HepG2 (cell line): Measurements from ENCODE around the gene NAT10. TPM values are rescaled to one million over a fixed set of nuclear protein-coding genes. Genes with fewer than 3 reads are reported as not detected.

Experiments
- ATAC-seq: fragments of 200-7000 bp; cut with Tn5 transposase; 3 replicates; pipeline ENCODE4 v1.9.1; 2020; ENCODE audit warnings: mild to moderate bottlenecking, moderate library complexity
- BruUV-seq: library from RNA; stranded (reverse); fragments of 400-500 nt; replicated peaks from 2 replicates; lab custom pipeline; 2021; lab: Mats Ljungman, UMichigan
- CTCF ChIA-PET: fragments of 300-600 bp; formaldehyde crosslinking; extraction: SDS; loops from one replicate; lab custom pipeline; 2021; ENCODE audit warnings: low total read pairs, inconsistent platforms, low intra/inter-chr PET ratio; lab: Yijun Ruan, JAX
- POLR2A ChIA-PET: fragments of 350-600 bp; sonication (Branson Sonifier 250); formaldehyde crosslinking; loops from one replicate; lab custom pipeline; 2020; ENCODE audit warnings: antibody characterized with exemption, inconsistent platforms; lab: Yijun Ruan, JAX
- DNase-seq: peaks from one replicate; pipeline ENCODE4 v3.0.0-alpha.2; 2015; ENCODE audit warnings: low spot score
- FAIRE-seq: peaks from 3 replicates; lab custom pipeline; 2011; peaks lifted over from hg19 to GRCh38; lab: Jason Lieb, UNC
- H2AFZ ChIP-seq: one replicate; pipeline ENCODE4 v1.6.1; 2011; ENCODE audit warnings: low read length, inconsistent platforms
- H3K27ac ChIP-seq: fragments of 300-600 bp; 3 replicates; pipeline ENCODE4 v1.8.0; 2011; ENCODE audit warnings: mixed run types, mild to moderate bottlenecking, mixed read lengths, low read length, inconsistent platforms; ENCODE audit not compliant: insufficient read depth; ENCODE audit errors: extremely low read length
- H3K27me3 ChIP-seq, 2 experiments: fragments of 200-600 bp in 1 of 2; 2 replicates in 1 of 2; 3 replicates in 1 of 2; pipeline versions ENCODE4 v1.6.0 to v1.8.0; 2011; ENCODE audit warnings: low read length in 2 of 2, mild to moderate bottlenecking in 2 of 2, moderate library complexity in 2 of 2, inconsistent platforms in 1 of 2; ENCODE audit not compliant: insufficient read depth in 2 of 2, control insufficient read depth in 1 of 2
- H3K36me3 ChIP-seq, 2 experiments: fragments of 200-600 bp in 1 of 2; replicated peaks in 1 of 2; 2 replicates in 1 of 2; 3 replicates in 1 of 2; pipeline versions ENCODE4 v1.5.1 to v1.8.0; 2011; ENCODE audit warnings: low read length in 2 of 2, inconsistent platforms in 1 of 2; ENCODE audit not compliant: insufficient read depth in 2 of 2, control insufficient read depth in 1 of 2
- H3K4me1 ChIP-seq: 2 replicates; pipeline ENCODE4 v1.5.1; 2012; ENCODE audit warnings: low read length, inconsistent platforms; ENCODE audit not compliant: insufficient read depth
- H3K4me2 ChIP-seq: 2 replicates; pipeline ENCODE4 v1.6.0; 2011; ENCODE audit warnings: low read depth, low read length, inconsistent platforms
- H3K4me3 ChIP-seq, 3 experiments: fragments of 200-600 bp in 1 of 3; sonication (generic), shearing (Covaris generic) in 1 of 3; replicated peaks in 1 of 3; 2 replicates each; pipeline ENCODE4 v1.5.1; 2011 to 2016; ENCODE audit warnings: low read length in 3 of 3, inconsistent platforms in 2 of 3, low read depth in 2 of 3, mild to moderate bottlenecking in 2 of 3, control low read depth in 1 of 3, mixed read lengths in 1 of 3; ENCODE audit not compliant: insufficient read depth in 1 of 3
- H3K79me2 ChIP-seq: one replicate; pipeline ENCODE4 v1.6.1; 2011; ENCODE audit warnings: low read length, inconsistent platforms; ENCODE audit not compliant: insufficient read depth
- H3K9ac ChIP-seq: 2 replicates; pipeline ENCODE4 v1.6.0; 2011; ENCODE audit warnings: mild to moderate bottlenecking, low read depth, low read length, inconsistent platforms; ENCODE audit not compliant: insufficient read depth
- H3K9me3 ChIP-seq: 2 replicates; pipeline ENCODE4 v1.5.1; 2012; ENCODE audit warnings: mild to moderate bottlenecking, low read length
- H4K20me1 ChIP-seq: 2 replicates; pipeline ENCODE4 v1.6.0; 2011; ENCODE audit warnings: inconsistent platforms, mild to moderate bottlenecking, low read length, moderate library complexity; ENCODE audit not compliant: insufficient read depth
- DRAP1 ChIP-seq: IDR thresholded peaks from 2 replicates; pipeline ENCODE4 v1.6.1; 2016; ENCODE audit warnings: missing genetic modification reagents, missing compliant biosample characterization
- E2F2 ChIP-seq: sonication (generic); formaldehyde crosslinking; IDR thresholded peaks from 2 replicates; pipeline ENCODE4 v1.4.0; 2020; ENCODE audit warnings: missing genetic modification reagents, borderline replicate concordance
- GATAD2A ChIP-seq: IDR thresholded peaks from 2 replicates; pipeline ENCODE4 v1.6.1; 2016
- MATR3 ChIP-seq: sonication (generic); formaldehyde crosslinking; IDR thresholded peaks from 2 replicates; pipeline ENCODE4 v1.4.0; 2020; ENCODE audit warnings: missing genetic modification reagents
- NBN ChIP-seq: fragments of 450-650 bp; conservative IDR thresholded peaks from 2 replicates; pipeline ENCODE4 v1.6.1; 2017
- NCOR1 ChIP-seq: fragments of 200-600 bp; sonication (generic); IDR thresholded peaks from 2 replicates; pipeline ENCODE4 v1.7.0; 2017; ENCODE audit warnings: antibody characterized with exemption, low read length, borderline replicate concordance
- SIN3A ChIP-seq: IDR thresholded peaks from 2 replicates; pipeline ENCODE4 v1.6.1; 2011; ENCODE audit warnings: low read depth, mild to moderate bottlenecking, control low read depth, low read length, borderline replicate concordance
- THAP9 ChIP-seq: sonication (generic); formaldehyde crosslinking; IDR thresholded peaks from 2 replicates; pipeline ENCODE4; 2020; ENCODE audit warnings: missing genetic modification reagents, mild to moderate bottlenecking, borderline replicate concordance
- ZFP1 ChIP-seq: IDR thresholded peaks from 2 replicates; pipeline ENCODE4 v1.6.1; 2016
- ZNF18 ChIP-seq: sonication (generic); formaldehyde crosslinking; IDR thresholded peaks from 2 replicates; pipeline ENCODE4 v1.8.0; 2022; ENCODE audit warnings: mild to moderate bottlenecking, missing genetic modification reagents; ENCODE audit not compliant: insufficient replicate concordance
- ZNF629 ChIP-seq: sonication (generic); formaldehyde crosslinking; conservative IDR thresholded peaks from 2 replicates; pipeline ENCODE4 v1.5.0; 2020; ENCODE audit warnings: missing genetic modification reagents
- ZNF841 ChIP-seq: sonication (generic); formaldehyde crosslinking; IDR thresholded peaks from 2 replicates; pipeline ENCODE4 v1.8.1; 2023; ENCODE audit warnings: missing genetic modification reagents, borderline replicate concordance
- WGBS: methylation state at CpG from one replicate; pipeline ENCODE4 v1.1.6; 2017; ENCODE audit warnings: low lambda C conversion rate; 5-methylcytosine and 5-hydroxymethylcytosine counted together
- in situ Hi-C: cut with HindIII; loops from 2 replicates; pipeline ENCODE4 v1.10.0; 2017; ENCODE audit warnings: low pct_unique_long_range_greater_than_20kb; ENCODE audit not compliant: extremely low pct_ligation_motif_present
- intact Hi-C: fragments of 100-400 bp; cut with micrococcal nuclease; formaldehyde crosslinking; loops from one replicate; pipeline ENCODE4 v1.10.0; 2022; ENCODE audit not compliant: unreplicated experiment
- polyA plus RNA-seq, 8 experiments: library from polyadenylated mRNA; depleted of rRNA in 3 of 8; stranded (reverse) in 7 of 8; unstranded in 1 of 8; fragments of >200 nt; fragmentation: Illumina TruSeq in 4 of 8; extraction: Trizol in 4 of 8; gene quantifications; 2 replicates each; pipeline versions ENCODE4 v1.2.1 to v1.2.3, GENCODE V29; 2011 to 2016; ENCODE audit warnings: low read depth in 4 of 8, missing spikeins in 1 of 8, mixed read lengths in 1 of 8; ENCODE audit not compliant: insufficient read depth in 1 of 8
- total RNA-seq, 5 experiments: library from RNA; depleted of rRNA; stranded (reverse); fragments of >200 nt; fragmentation: Illumina TruSeq; extraction: Trizol; gene quantifications; 2 replicates each; pipeline ENCODE4 v1.2.3, GENCODE V29; 2016; ENCODE audit warnings: low read depth in 1 of 5

NAT10 gene
- total and polyA plus RNA-seq, 2 of the 13 experiments (the other 11 are each of a cell fraction or from before 2014, with no cell fraction given): 33.9 to 51.9 TPM

DNA sequence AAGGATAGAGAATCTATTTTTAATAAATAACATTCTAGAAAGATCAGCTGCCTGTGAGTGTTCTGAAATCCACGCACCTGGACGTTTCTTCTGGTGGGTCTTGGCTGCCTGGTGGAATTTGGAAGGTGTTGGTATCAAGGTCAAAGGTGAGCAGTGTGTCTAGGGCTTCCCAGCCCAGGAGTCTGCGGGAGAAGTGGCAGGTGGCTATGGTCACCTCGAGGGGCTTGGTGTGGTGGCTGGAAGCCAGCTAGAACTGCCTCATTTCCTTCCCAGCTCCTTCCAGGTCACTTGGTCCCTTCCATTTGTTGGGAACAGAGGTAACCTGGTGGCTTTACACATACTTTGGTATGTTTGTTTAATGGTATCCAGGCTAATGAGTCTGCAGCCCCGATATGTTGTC is 41.4 kb downstream of the NAT10 start:
- in situ Hi-C loops: no loop called here
- ATAC-seq: no peak
- FAIRE-seq: no peak
- no TSS peak for BruUV-seq
- Histone ChIP-seq H3K9me3 (no peaks in the 10 kb centered on the region), H3K27me3 (no peaks in the 10 kb centered on the region), H3K4me2 (no peak overlapping the region), H3K36me3 (peaks cover 41 to 92% of the 10 kb centered on the region in 2 experiments), H3K27ac (no peak overlapping the region), H3K9ac (no peak overlapping the region), H3K4me3 (no peak overlapping the region), H4K20me1 (no peaks in the 10 kb centered on the region), H3K4me1 (no peaks in the 10 kb centered on the region), H2AFZ (no peak overlapping the region), H3K79me2 (no peaks in the 10 kb centered on the region)
- WGBS: 89% methylated on average over 5 of the region's 5 CpGs
- no peak for DNase-seq
- ChIA-PET CTCF (no interaction called here), POLR2A (no interaction called here)
- intact Hi-C loops: no loop called here
- no peak for TF ChIP-seq ZNF841 (CRISPR knock-in tag)

DNA sequence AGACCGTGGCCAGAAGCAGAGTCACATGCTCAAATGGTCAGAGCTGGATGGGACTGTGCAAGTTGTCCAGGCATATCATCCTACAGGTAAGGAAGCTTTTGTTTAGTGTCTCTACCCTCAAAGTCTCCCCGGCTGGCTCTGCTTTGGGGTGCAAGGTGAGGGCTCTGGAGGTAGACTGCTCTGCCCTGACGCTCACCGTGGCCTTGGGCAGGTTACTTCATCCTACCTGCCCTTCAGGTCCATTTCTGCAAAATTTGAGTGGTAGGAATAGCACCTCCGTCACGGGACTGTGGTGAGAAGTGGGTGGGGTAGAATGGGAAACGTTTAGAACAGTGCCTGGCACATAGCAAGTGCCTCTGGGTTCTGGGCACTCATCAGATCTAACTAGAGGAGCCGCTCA is 42.2 kb downstream of the NAT10 start:
- Histone ChIP-seq H4K20me1 (no peaks in the 10 kb centered on the region), H3K4me2 (no peak overlapping the region), H3K9ac (no peak overlapping the region), H3K79me2 (no peaks in the 10 kb centered on the region), H2AFZ (no peak overlapping the region), H3K27me3 (no peaks in the 10 kb centered on the region), H3K36me3 (peaks cover 41 to 86% of the 10 kb centered on the region in 2 experiments), H3K4me1 (no peaks in the 10 kb centered on the region), H3K9me3 (no peaks in the 10 kb centered on the region), H3K27ac (no peak overlapping the region), H3K4me3 (no peak overlapping the region)
- intact Hi-C loops: no loop called here
- POLR2A ChIA-PET: interaction anchor here (0.8 kb wide), 1 partner anchor 215 kb away, joined by 3 read pairs; no protein-coding TSS in a partner anchor
- CTCF ChIA-PET: no interaction called here
- in situ Hi-C loops: no loop called here
- no peak for FAIRE-seq
- WGBS: 95% methylated on average over 8 of the region's 8 CpGs
- no peak for DNase-seq
- no peak for ATAC-seq
- BruUV-seq: no TSS peak
- TF ChIP-seq DRAP1 (CRISPR knock-in tag) (no peak), GATAD2A (CRISPR knock-in tag) (no peak), SIN3A (no peak), ZNF18 (no peak), NCOR1 (no peak), THAP9 (CRISPR knock-in tag) (no peak), MATR3 (CRISPR knock-in tag) (no peak), NBN (no peak), ZFP1 (CRISPR knock-in tag) (no peak), ZNF629 (CRISPR knock-in tag) (no peak), E2F2 (CRISPR knock-in tag) (no peak)
